IMR-90 (cell line): ENCODE data around the gene METTL15. TPM values are rescaled to one million over a fixed set of nuclear protein-coding genes. Genes with fewer than 3 reads are reported as not detected.
"Not testable (repeated sequence)": the region's sequence is repeated elsewhere in the genome, so short reads cannot be mapped to it uniquely, and the experiment has no call there.

ENCODE experiments used
- ATAC-seq: fragments of 200-7000 bp; cut with Tn5 transposase; 2 replicates; pipeline ENCODE4 v1.9.1; 2020; ENCODE audit warnings: low read depth, mild to moderate bottlenecking, moderate library complexity
- BruUV-seq: library from RNA; stranded (reverse); fragments of 400-500 nt; replicated peaks from 2 replicates; lab custom pipeline; 2021; lab: Mats Ljungman, UMichigan
- CTCF ChIA-PET: fragments of 300-600 bp; formaldehyde crosslinking; extraction: SDS; loops from one replicate; lab custom pipeline; 2021; ENCODE audit warnings: antibody characterized with exemption; lab: Yijun Ruan, JAX
- POLR2A ChIA-PET: fragments of 300-600 bp; sonication (Branson Sonifier 250); formaldehyde crosslinking; loops from one replicate; lab custom pipeline; 2022; ENCODE audit warnings: antibody characterized with exemption; ENCODE audit not compliant: unreplicated experiment; lab: Charles Lee
- DNase-seq: peaks from one replicate; pipeline ENCODE4 v3.0.0; 2013
- H2AFZ ChIP-seq: replicated peaks from 2 replicates; pipeline ENCODE3; 2013; ENCODE audit warnings: low read length, mild to moderate bottlenecking; ENCODE audit not compliant: poor library complexity
- H2AK5ac ChIP-seq: 2 replicates; pipeline ENCODE4 v1.6.1; 2013; ENCODE audit warnings: low read depth, low read length, inconsistent platforms
- H2AK9ac ChIP-seq: replicated peaks from 2 replicates; pipeline ENCODE3; 2013; ENCODE audit warnings: mild to moderate bottlenecking, low read depth, low read length, moderate library complexity; ENCODE audit not compliant: poor library complexity
- H2BK120ac ChIP-seq: 2 replicates; pipeline ENCODE4 v1.6.1; 2013; ENCODE audit warnings: low read depth, low read length, inconsistent platforms
- H2BK15ac ChIP-seq: 3 replicates; pipeline ENCODE4 v1.6.1; 2013; ENCODE audit warnings: low read depth, low read length, inconsistent platforms
- H2BK20ac ChIP-seq: 2 replicates; pipeline ENCODE4 v1.6.1; 2013; ENCODE audit warnings: low read depth, mild to moderate bottlenecking, inconsistent platforms, low read length, moderate library complexity
- H2BK5ac ChIP-seq: 2 replicates; pipeline ENCODE4 v1.6.1; 2013; ENCODE audit warnings: mild to moderate bottlenecking, low read depth, low read length, inconsistent platforms; ENCODE audit not compliant: poor library complexity, severe bottlenecking
- H3K14ac ChIP-seq: replicated peaks from 2 replicates; pipeline ENCODE4 v1.6.1; 2013; ENCODE audit warnings: low read depth, low read length, inconsistent platforms
- H3K18ac ChIP-seq: 2 replicates; pipeline ENCODE4 v1.6.1; 2013; ENCODE audit warnings: low read depth, low read length, control low read depth
- H3K23ac ChIP-seq: 2 replicates; pipeline ENCODE4 v1.6.1; 2013; ENCODE audit warnings: low read depth, low read length, inconsistent platforms
- H3K27ac ChIP-seq: 2 replicates; pipeline ENCODE4 v1.5.1; 2013; ENCODE audit warnings: mild to moderate bottlenecking, control low read depth, low read length; ENCODE audit not compliant: insufficient read depth
- H3K27me3 ChIP-seq: 2 replicates; pipeline ENCODE4 v1.6.1; 2013; ENCODE audit warnings: low read length; ENCODE audit not compliant: control insufficient read depth, insufficient read depth
- H3K36me3 ChIP-seq: 2 replicates; pipeline ENCODE4 v1.6.1; 2013; ENCODE audit warnings: low read length, mixed read lengths; ENCODE audit not compliant: control insufficient read depth, insufficient read depth
- H3K4ac ChIP-seq: 2 replicates; pipeline ENCODE4 v1.6.1; 2013; ENCODE audit warnings: low read depth, low read length, inconsistent platforms
- H3K4me1 ChIP-seq: 2 replicates; pipeline ENCODE4 v1.6.1; 2013; ENCODE audit warnings: low read length, mixed read lengths; ENCODE audit not compliant: control insufficient read depth, insufficient read depth
- H3K4me2 ChIP-seq: 2 replicates; pipeline ENCODE4 v1.6.1; 2013; ENCODE audit warnings: low read depth, mild to moderate bottlenecking, control low read depth, low read length, moderate library complexity
- H3K4me3 ChIP-seq: 2 replicates; pipeline ENCODE4 v1.5.1; 2013; ENCODE audit warnings: low read depth, mild to moderate bottlenecking, control low read depth, low read length, moderate library complexity; ENCODE audit not compliant: insufficient read depth
- H3K56ac ChIP-seq: 2 replicates; pipeline ENCODE4 v1.6.1; 2013; ENCODE audit warnings: low read length, inconsistent platforms; ENCODE audit not compliant: insufficient read depth; ENCODE audit errors: extremely low read depth
- H3K79me1 ChIP-seq, 2 experiments: 2 replicates each; pipeline ENCODE4 v1.6.1; 2013; ENCODE audit warnings: low read length in 2 of 2, inconsistent platforms in 1 of 2, low read depth in 1 of 2
- H3K9ac ChIP-seq: 2 replicates; pipeline ENCODE4 v1.6.1; 2013; ENCODE audit warnings: low read depth, low read length, control low read depth
- H3K9me1 ChIP-seq: 2 replicates; pipeline ENCODE4 v1.6.1; 2013; ENCODE audit warnings: low read length, inconsistent platforms; ENCODE audit not compliant: insufficient read depth
- H3K9me3 ChIP-seq: 2 replicates; pipeline ENCODE4 v1.6.1; 2013; ENCODE audit warnings: low read length; ENCODE audit not compliant: control insufficient read depth, insufficient read depth
- H4K20me1 ChIP-seq: 2 replicates; pipeline ENCODE4 v1.6.1; 2013; ENCODE audit warnings: low read length, inconsistent platforms; ENCODE audit not compliant: insufficient read depth
- H4K5ac ChIP-seq: 2 replicates; pipeline ENCODE4 v1.6.1; 2013; ENCODE audit warnings: mild to moderate bottlenecking, low read depth, low read length, control low read depth
- H4K8ac ChIP-seq, 2 experiments: 2 replicates each; pipeline ENCODE4 v1.6.1; 2013; ENCODE audit warnings: low read depth in 2 of 2, low read length in 2 of 2, control low read depth in 1 of 2, inconsistent platforms in 1 of 2
- H4K91ac ChIP-seq: 2 replicates; pipeline ENCODE4 v1.6.1; 2013; ENCODE audit warnings: low read depth, low read length, inconsistent platforms; ENCODE audit not compliant: insufficient read depth
- WGBS, 2 experiments: methylation state at CpG; one replicate each; pipeline versions ENCODE4 v1.1.5 to v1.1.7; 2013; ENCODE audit warnings: missing lambda C conversion rate in 2 of 2; ENCODE audit not compliant: insufficient read length in 1 of 2; ENCODE audit errors: extremely low coverage in 2 of 2; 5-methylcytosine and 5-hydroxymethylcytosine counted together
- dilution Hi-C: fragments of 300-500 bp; cut with HindIII; formaldehyde crosslinking; loops from one replicate; pipeline ENCODE4 v1.14.3; 2018; ENCODE audit warnings: low sequenced_read_pairs; ENCODE audit not compliant: unreplicated experiment
- in situ Hi-C: fragments of 300-500 bp; cut with MboI; formaldehyde crosslinking; loops from 3 replicates; pipeline ENCODE4 v1.14.3; 2019; ENCODE audit warnings: low sequenced_read_pairs, inconsistent platforms, mixed read lengths
- intact Hi-C: fragments of 100-400 bp; cut with micrococcal nuclease; formaldehyde crosslinking; loops from 2 replicates; pipeline ENCODE4 v1.10.0; 2022
- polyA plus RNA-seq, 3 experiments: library from polyadenylated mRNA; depleted of rRNA; stranded (reverse); fragments of >200 nt; gene quantifications; 2 replicates each; pipeline ENCODE4 v1.2.3, GENCODE V29; 2012; ENCODE audit warnings: low replicate concordance in 1 of 3
- total RNA-seq: library from RNA; depleted of rRNA; stranded (reverse); fragments of >200 nt; gene quantifications from 2 replicates; pipeline ENCODE4 v1.2.3, GENCODE V29; 2012

Gene METTL15
- total and polyA plus RNA-seq, 2 of the 4 experiments (the other 2 are of a cell fraction) = 6.5 to 30.5 TPM

DNA sequence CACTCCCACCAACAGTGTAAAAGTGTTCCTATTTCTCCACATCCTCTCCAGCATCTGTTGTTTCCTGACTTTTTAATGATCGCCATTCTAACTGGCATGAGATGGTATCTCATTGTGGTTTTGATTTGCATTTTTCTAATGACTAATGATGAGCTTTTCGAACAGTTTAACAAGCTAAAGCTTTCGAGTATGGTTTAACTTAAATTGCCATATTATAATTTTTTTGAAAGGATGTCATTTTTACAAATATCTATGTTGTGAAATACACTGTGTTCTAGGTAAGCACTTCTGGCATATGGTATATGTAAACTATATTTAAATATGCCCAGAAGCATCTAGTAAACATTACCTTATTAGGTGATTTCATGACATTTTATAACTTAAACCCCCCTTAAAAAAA is 20.5 kb upstream of the METTL15 start:
- ATAC-seq, dilution Hi-C loops, H2AK5ac ChIP-seq, POLR2A ChIA-PET, H4K20me1 ChIP-seq, H3K14ac ChIP-seq, DNase-seq, H2BK120ac ChIP-seq, H3K9ac ChIP-seq, H3K4me2 ChIP-seq, H2BK20ac ChIP-seq, H2AFZ ChIP-seq, H3K18ac ChIP-seq, CTCF ChIA-PET, H3K9me3 ChIP-seq, H2AK9ac ChIP-seq, H3K9me1 ChIP-seq, H3K36me3 ChIP-seq, H4K5ac ChIP-seq, H3K56ac ChIP-seq, H2BK15ac ChIP-seq, H3K27me3 ChIP-seq, BruUV-seq, H3K4me3 ChIP-seq, H4K91ac ChIP-seq, H3K4ac ChIP-seq, in situ Hi-C loops, H3K4me1 ChIP-seq, H3K27ac ChIP-seq, H3K23ac ChIP-seq: not testable (repeated sequence)
- peaks cover 26 to 43% of the 10 kb centered on the region in 2 experiments for H3K79me1 ChIP-seq
- no CpG with 5 or more reads among the region's 3 CpGs for WGBS, 2 experiments
- H2BK5ac ChIP-seq = peak overlapping the region; percentile 99
- peak overlapping the region in 1 of 2 experiments; percentile 75; a peak in 2 of 4 replicates for H4K8ac ChIP-seq
- intact Hi-C loops = loop anchor here (2.0 kb wide), 1 partner anchor 153 kb away; no protein-coding TSS in a partner anchor
